Measurements from ENCODE around the gene KCTD16. TPM values are rescaled to one million over a fixed set of nuclear protein-coding genes. Genes with fewer than 3 reads are reported as not detected.

Gene KCTD16
- polyA plus RNA-seq, 1 donor = 2.6 TPM

- H3K27me3 ChIP-seq (ENCODE audit: control insufficient read depth, insufficient read depth, low read length) = no peaks in the 10 kb centered on the region
- no peak overlapping the region for H3K4me3 ChIP-seq (ENCODE audit: low read length)
- H3K36me3 ChIP-seq (ENCODE audit: control insufficient read depth, insufficient read depth, low read length) = peaks cover 44% of the 10 kb centered on the region
- H3K27ac ChIP-seq (ENCODE audit: low read length) = no peak overlapping the region
- DNase-seq = no peak
- WGBS (ENCODE audit: insufficient coverage, low lambda C conversion rate) = 100% methylated on average over 1 of the region's 1 CpG
- no peaks in the 10 kb centered on the region for H3K9me3 ChIP-seq (ENCODE audit: control insufficient read depth, low read depth, low read length)
- H3K4me1 ChIP-seq (ENCODE audit: control insufficient read depth, insufficient read depth, low read length) = no peaks in the 10 kb centered on the region
Measured at GRCh38 chr5:144162686-144163085, 8.0 kb upstream of the KCTD16 start.

GRCh38 chr5:144166696-144167095, 4.0 kb upstream of the KCTD16 start:
- no peak for DNase-seq
- peaks cover 32% of the 10 kb centered on the region for H3K36me3 ChIP-seq (ENCODE audit: control insufficient read depth, insufficient read depth, low read length)
- H3K9me3 ChIP-seq (ENCODE audit: control insufficient read depth, low read depth, low read length) = no peaks in the 10 kb centered on the region
- H3K27ac ChIP-seq (ENCODE audit: low read length) = no peak overlapping the region
- H3K4me1 ChIP-seq (ENCODE audit: control insufficient read depth, insufficient read depth, low read length) = no peaks in the 10 kb centered on the region
- H3K4me3 ChIP-seq (ENCODE audit: low read length) = no peak overlapping the region
- no peaks in the 10 kb centered on the region for H3K27me3 ChIP-seq (ENCODE audit: control insufficient read depth, insufficient read depth, low read length)
- 80% methylated on average over 1 of the region's 1 CpG for WGBS (ENCODE audit: insufficient coverage, low lambda C conversion rate)

- Histone ChIP-seq H3K27me3 (ENCODE audit: control insufficient read depth, insufficient read depth, low read length) (no peaks in the 10 kb centered on the region), H3K27ac (ENCODE audit: low read length) (no peak overlapping the region), H3K9me3 (ENCODE audit: control insufficient read depth, low read depth, low read length) (no peaks in the 10 kb centered on the region), H3K4me1 (ENCODE audit: control insufficient read depth, insufficient read depth, low read length) (no peaks in the 10 kb centered on the region), H3K36me3 (ENCODE audit: control insufficient read depth, insufficient read depth, low read length) (peaks cover 24% of the 10 kb centered on the region), H3K4me3 (ENCODE audit: low read length) (no peak overlapping the region)
- WGBS (ENCODE audit: insufficient coverage, low lambda C conversion rate) = 92% methylated on average over 3 of the region's 3 CpGs
- no peak for DNase-seq
Measured at GRCh38 chr5:144167998-144168397, 2.7 kb upstream of the KCTD16 start.

- peak overlapping the region; percentile 91 for H3K4me3 ChIP-seq (ENCODE audit: low read length)
- no peaks in the 10 kb centered on the region for H3K9me3 ChIP-seq (ENCODE audit: control insufficient read depth, low read depth, low read length)
- H3K27me3 ChIP-seq (ENCODE audit: control insufficient read depth, insufficient read depth, low read length) = peaks cover 2% of the 10 kb centered on the region
- no CpG with 5 or more reads among the region's 12 CpGs for WGBS (ENCODE audit: insufficient coverage, low lambda C conversion rate)
- no peak for DNase-seq
- H3K4me1 ChIP-seq (ENCODE audit: control insufficient read depth, insufficient read depth, low read length) = no peaks in the 10 kb centered on the region
- H3K36me3 ChIP-seq (ENCODE audit: control insufficient read depth, insufficient read depth, low read length) = peaks cover 13% of the 10 kb centered on the region
- H3K27ac ChIP-seq (ENCODE audit: low read length) = peak overlapping the region; percentile 84
Measured at GRCh38 chr5:144169904-144170275, 783 bp upstream of the KCTD16 start.

GRCh38 chr5:144173766-144174165, 3.1 kb downstream of the KCTD16 start:
- no peak for DNase-seq
- Histone ChIP-seq H3K36me3 (ENCODE audit: control insufficient read depth, insufficient read depth, low read length) (no peaks in the 10 kb centered on the region), H3K27ac (ENCODE audit: low read length) (no peak overlapping the region), H3K27me3 (ENCODE audit: control insufficient read depth, insufficient read depth, low read length) (peaks cover 2% of the 10 kb centered on the region), H3K9me3 (ENCODE audit: control insufficient read depth, low read depth, low read length) (no peaks in the 10 kb centered on the region), H3K4me1 (ENCODE audit: control insufficient read depth, insufficient read depth, low read length) (no peaks in the 10 kb centered on the region), H3K4me3 (ENCODE audit: low read length) (no peak overlapping the region)
- no CpG with 5 or more reads among the region's 3 CpGs for WGBS (ENCODE audit: insufficient coverage, low lambda C conversion rate)

GRCh38 chr5:144177548-144177947, 6.9 kb downstream of the KCTD16 start:
- peaks cover 2% of the 10 kb centered on the region for H3K27me3 ChIP-seq (ENCODE audit: control insufficient read depth, insufficient read depth, low read length)
- WGBS (ENCODE audit: insufficient coverage, low lambda C conversion rate) = 75% methylated on average over 1 of the region's 3 CpGs
- H3K27ac ChIP-seq (ENCODE audit: low read length) = no peak overlapping the region
- H3K4me3 ChIP-seq (ENCODE audit: low read length) = no peak overlapping the region
- no peaks in the 10 kb centered on the region for H3K4me1 ChIP-seq (ENCODE audit: control insufficient read depth, insufficient read depth, low read length)
- no peaks in the 10 kb centered on the region for H3K36me3 ChIP-seq (ENCODE audit: control insufficient read depth, insufficient read depth, low read length)
- H3K9me3 ChIP-seq (ENCODE audit: control insufficient read depth, low read depth, low read length) = peaks cover 2% of the 10 kb centered on the region
- DNase-seq = no peak

GRCh38 chr5:144179226-144179625, 8.6 kb downstream of the KCTD16 start:
- H3K9me3 ChIP-seq (ENCODE audit: control insufficient read depth, low read depth, low read length) = peaks cover 3% of the 10 kb centered on the region
- WGBS (ENCODE audit: insufficient coverage, low lambda C conversion rate) = no CpG with 5 or more reads among the region's 1 CpG
- DNase-seq = no peak
- no peaks in the 10 kb centered on the region for H3K36me3 ChIP-seq (ENCODE audit: control insufficient read depth, insufficient read depth, low read length)
- H3K27me3 ChIP-seq (ENCODE audit: control insufficient read depth, insufficient read depth, low read length) = peaks cover 2% of the 10 kb centered on the region
- H3K4me3 ChIP-seq (ENCODE audit: low read length) = no peak overlapping the region
- H3K4me1 ChIP-seq (ENCODE audit: control insufficient read depth, insufficient read depth, low read length) = no peaks in the 10 kb centered on the region
- no peak overlapping the region for H3K27ac ChIP-seq (ENCODE audit: low read length)

- H3K9me3 ChIP-seq (ENCODE audit: control insufficient read depth, low read depth, low read length) = peaks cover 3% of the 10 kb centered on the region
- no peaks in the 10 kb centered on the region for H3K36me3 ChIP-seq (ENCODE audit: control insufficient read depth, insufficient read depth, low read length)
- WGBS (ENCODE audit: insufficient coverage, low lambda C conversion rate) = 21% methylated on average over 2 of the region's 4 CpGs
- H3K27ac ChIP-seq (ENCODE audit: low read length) = no peak overlapping the region
- no peak overlapping the region for H3K4me3 ChIP-seq (ENCODE audit: low read length)
- DNase-seq = no peak
- H3K27me3 ChIP-seq (ENCODE audit: control insufficient read depth, insufficient read depth, low read length) = no peaks in the 10 kb centered on the region
- no peaks in the 10 kb centered on the region for H3K4me1 ChIP-seq (ENCODE audit: control insufficient read depth, insufficient read depth, low read length)
Measured at GRCh38 chr5:144183254-144183889, 12.7 kb downstream of the KCTD16 start.

GRCh38 chr5:144187699-144188294, 17.1 kb downstream of the KCTD16 start:
- Histone ChIP-seq H3K36me3 (ENCODE audit: control insufficient read depth, insufficient read depth, low read length) (no peaks in the 10 kb centered on the region), H3K4me1 (ENCODE audit: control insufficient read depth, insufficient read depth, low read length) (peaks cover 23% of the 10 kb centered on the region), H3K9me3 (ENCODE audit: control insufficient read depth, low read depth, low read length) (no peaks in the 10 kb centered on the region), H3K27me3 (ENCODE audit: control insufficient read depth, insufficient read depth, low read length) (no peaks in the 10 kb centered on the region), H3K27ac (ENCODE audit: low read length) (peak overlapping the region; percentile 38), H3K4me3 (ENCODE audit: low read length) (no peak overlapping the region)
- no CpG with 5 or more reads among the region's 2 CpGs for WGBS (ENCODE audit: insufficient coverage, low lambda C conversion rate)
- DNase-seq = peak; percentile 37 to 52

- Histone ChIP-seq H3K27ac (ENCODE audit: low read length) (peak overlapping the region; percentile 58), H3K27me3 (ENCODE audit: control insufficient read depth, insufficient read depth, low read length) (no peaks in the 10 kb centered on the region), H3K4me1 (ENCODE audit: control insufficient read depth, insufficient read depth, low read length) (peaks cover 29% of the 10 kb centered on the region), H3K36me3 (ENCODE audit: control insufficient read depth, insufficient read depth, low read length) (no peaks in the 10 kb centered on the region), H3K4me3 (ENCODE audit: low read length) (no peak overlapping the region), H3K9me3 (ENCODE audit: control insufficient read depth, low read depth, low read length) (no peaks in the 10 kb centered on the region)
- 7% methylated on average over 3 of the region's 10 CpGs for WGBS (ENCODE audit: insufficient coverage, low lambda C conversion rate)
- peak; percentile 82 to 93 for DNase-seq
Measured at GRCh38 chr5:144189800-144190429, 19.2 kb downstream of the KCTD16 start.

All from large intestine (tissue), 3 donors.